ENCODE results near the gene FRY.

FRY gene

GRCh38 chr13:32255724-32256109 lies 224.1 kb downstream of the FRY start:
- H3K4me3 ChIP-seq (ENCODE audit: low read depth, low read length) = no peak overlapping the region
- no peak for DNase-seq (ENCODE audit: low read depth)

DNA sequence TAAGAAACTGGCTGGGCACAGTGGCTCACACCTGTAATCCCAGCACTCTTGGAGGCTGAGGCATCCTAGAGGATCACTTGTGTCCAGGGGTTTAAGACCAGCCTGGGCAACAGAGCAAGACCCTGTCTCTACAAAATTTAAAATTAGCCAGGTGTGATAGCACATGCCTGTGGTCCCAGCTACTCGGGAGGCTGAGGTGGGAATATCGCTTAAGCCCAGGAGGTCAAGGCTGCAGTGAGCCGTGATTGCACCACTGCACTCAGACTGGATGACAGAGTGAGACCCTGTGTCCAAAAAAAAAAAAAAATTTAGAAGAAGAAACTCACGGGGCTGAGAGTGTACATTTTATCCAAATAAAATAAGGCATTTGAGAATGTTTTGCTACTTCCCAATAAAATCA lies 224.7 kb downstream of the FRY start:
- H3K4me3 ChIP-seq (ENCODE audit: low read depth, low read length) = no peak overlapping the region
- no peak for TF ChIP-seq CTCF (IDR thresholded peaks at IDR 0.05; ENCODE audit: insufficient read depth, low read depth, low read length, missing control alignments)
- no peak for DNase-seq (ENCODE audit: low read depth)

More at GRCh38 chr13:32255724-32256109, 224.1 kb downstream of the FRY start:
- no peak for TF ChIP-seq CTCF (IDR thresholded peaks at IDR 0.05; ENCODE audit: insufficient read depth, low read depth, low read length, missing control alignments)

DNA sequence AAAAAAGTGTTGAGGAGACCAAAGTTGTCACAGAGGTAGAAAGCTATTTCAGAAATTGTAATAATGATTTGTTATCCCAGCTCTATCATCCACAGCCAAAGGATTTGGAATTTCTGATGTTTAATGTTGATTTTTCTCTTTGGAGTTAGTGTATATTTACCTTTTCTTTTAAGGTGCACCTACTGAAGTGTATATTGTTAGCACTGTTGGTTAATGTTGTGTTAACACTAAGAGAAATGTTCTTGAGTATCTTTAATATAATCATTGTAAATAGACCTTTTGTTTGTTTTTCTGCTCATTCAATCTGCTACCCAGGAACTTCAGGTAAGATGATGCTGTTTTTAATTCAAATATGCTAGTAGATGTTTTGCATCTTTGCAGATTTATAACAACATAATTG lies 226.1 kb downstream of the FRY start:
- DNase-seq (ENCODE audit: low read depth) = no peak
- H3K4me3 ChIP-seq (ENCODE audit: low read depth, low read length) = no peak overlapping the region
- TF ChIP-seq CTCF (IDR thresholded peaks at IDR 0.05; ENCODE audit: insufficient read depth, low read depth, low read length, missing control alignments) = no peak

GRCh38 chr13:32259116-32259515 lies 227.5 kb downstream of the FRY start:
- DNase-seq (ENCODE audit: low read depth) = no peak
- no peak overlapping the region for H3K4me3 ChIP-seq (ENCODE audit: low read depth, low read length)
- TF ChIP-seq CTCF (IDR thresholded peaks at IDR 0.05; ENCODE audit: insufficient read depth, low read depth, low read length, missing control alignments) = peak; percentile 11

GRCh38 chr13:32261567-32261966 lies 230.0 kb downstream of the FRY start:
- no peak overlapping the region for H3K4me3 ChIP-seq (ENCODE audit: low read depth, low read length)
- DNase-seq (ENCODE audit: low read depth) = no peak
- no peak for TF ChIP-seq CTCF (IDR thresholded peaks at IDR 0.05; ENCODE audit: insufficient read depth, low read depth, low read length, missing control alignments)

- TF ChIP-seq CTCF (IDR thresholded peaks at IDR 0.05; ENCODE audit: insufficient read depth, low read depth, low read length, missing control alignments) = no peak
- H3K4me3 ChIP-seq (ENCODE audit: low read depth, low read length) = no peak overlapping the region
- DNase-seq (ENCODE audit: low read depth) = no peak
Observed at GRCh38 chr13:32262165-32262564, 230.6 kb downstream of the FRY start.

GRCh38 chr13:32262619-32263018 lies 231.0 kb downstream of the FRY start:
- DNase-seq (ENCODE audit: low read depth) = no peak
- no peak for TF ChIP-seq CTCF (IDR thresholded peaks at IDR 0.05; ENCODE audit: insufficient read depth, low read depth, low read length, missing control alignments)
- H3K4me3 ChIP-seq (ENCODE audit: low read depth, low read length) = no peak overlapping the region
